Parathyroid adenoma (tissue), 2 donors: ENCODE results near the gene NLGN4Y.

Source experiments
- H2AFZ ChIP-seq: fragments of 300-600 bp; sonication (generic); one replicate; pipeline ENCODE4 v1.7.0; 2017; ENCODE audit warnings: antibody characterized with exemption, mild to moderate bottlenecking
- H3K27ac ChIP-seq: fragments of 300-600 bp; sonication (generic); one replicate; pipeline ENCODE4 v1.7.0; 2017
- H3K27me3 ChIP-seq: fragments of 300-600 bp; sonication (generic); one replicate; pipeline ENCODE4 v1.7.0; 2017; ENCODE audit warnings: low read length; ENCODE audit not compliant: control insufficient read depth, insufficient read depth
- H3K36me3 ChIP-seq: fragments of 300-600 bp; sonication (generic); one replicate; pipeline ENCODE4 v1.7.0; 2017; ENCODE audit warnings: low read length; ENCODE audit not compliant: control insufficient read depth, insufficient read depth
- H3K4me1 ChIP-seq: fragments of 300-600 bp; sonication (generic); one replicate; pipeline ENCODE4 v1.7.0; 2017; ENCODE audit warnings: control low read depth
- H3K4me2 ChIP-seq: fragments of 300-600 bp; sonication (generic); one replicate; pipeline ENCODE4 v1.7.0; 2017; ENCODE audit warnings: low read length
- H3K4me3 ChIP-seq: fragments of 300-600 bp; sonication (generic); one replicate; pipeline ENCODE4 v1.7.0; 2017; ENCODE audit warnings: low read depth, low read length
- H3K79me2 ChIP-seq: fragments of 300-600 bp; sonication (generic); one replicate; pipeline ENCODE4 v1.7.0; 2017; ENCODE audit warnings: control low read depth
- H3K9ac ChIP-seq: fragments of 300-600 bp; sonication (generic); one replicate; pipeline ENCODE4 v1.7.0; 2017; ENCODE audit warnings: mild to moderate bottlenecking
- H3K9me3 ChIP-seq: fragments of 300-600 bp; sonication (generic); one replicate; pipeline ENCODE4 v1.7.0; 2017; ENCODE audit warnings: low read length; ENCODE audit not compliant: control insufficient read depth
- TF ChIP-seq, protein P1 (sequence below): fragments of 300-600 bp; sonication (generic); IDR thresholded peaks from one replicate; pipeline ENCODE4 v1.7.0; 2017; ENCODE audit warnings: antibody characterized with exemption, mild to moderate bottlenecking
- donor health status: primary hyperparathyroidism.

Gene NLGN4Y

DNA sequence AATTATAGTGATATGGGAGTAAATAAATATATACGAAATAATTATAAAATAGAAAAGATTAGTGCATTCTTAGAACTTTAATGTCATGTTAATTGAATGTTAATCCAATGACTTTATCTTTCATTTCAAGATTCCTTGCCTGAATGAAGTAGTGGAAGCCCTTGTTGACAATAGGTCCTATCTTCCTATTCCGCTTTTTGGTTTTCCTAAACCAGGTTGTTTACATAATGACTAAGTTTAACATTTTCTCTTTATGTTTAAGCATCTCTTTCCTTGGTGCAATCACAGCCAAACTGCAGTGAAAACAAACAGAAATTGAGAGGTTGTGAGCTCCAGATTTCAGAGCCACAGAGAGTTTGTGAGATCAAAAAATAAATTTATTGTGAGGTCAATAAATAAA lies 109.4 kb downstream of the NLGN4Y start:
- Histone ChIP-seq H3K4me1 (no peaks in the 10 kb centered on the region), H3K4me3 (no peak overlapping the region), H2AFZ (no peak overlapping the region), H3K27ac (no peak overlapping the region), H3K79me2 (no peaks in the 10 kb centered on the region), H3K4me2 (no peak overlapping the region), H3K36me3 (no peaks in the 10 kb centered on the region), H3K9me3 (no peaks in the 10 kb centered on the region), H3K27me3 (no peaks in the 10 kb centered on the region), H3K9ac (no peak overlapping the region)
- TF ChIP-seq, protein P1, sequence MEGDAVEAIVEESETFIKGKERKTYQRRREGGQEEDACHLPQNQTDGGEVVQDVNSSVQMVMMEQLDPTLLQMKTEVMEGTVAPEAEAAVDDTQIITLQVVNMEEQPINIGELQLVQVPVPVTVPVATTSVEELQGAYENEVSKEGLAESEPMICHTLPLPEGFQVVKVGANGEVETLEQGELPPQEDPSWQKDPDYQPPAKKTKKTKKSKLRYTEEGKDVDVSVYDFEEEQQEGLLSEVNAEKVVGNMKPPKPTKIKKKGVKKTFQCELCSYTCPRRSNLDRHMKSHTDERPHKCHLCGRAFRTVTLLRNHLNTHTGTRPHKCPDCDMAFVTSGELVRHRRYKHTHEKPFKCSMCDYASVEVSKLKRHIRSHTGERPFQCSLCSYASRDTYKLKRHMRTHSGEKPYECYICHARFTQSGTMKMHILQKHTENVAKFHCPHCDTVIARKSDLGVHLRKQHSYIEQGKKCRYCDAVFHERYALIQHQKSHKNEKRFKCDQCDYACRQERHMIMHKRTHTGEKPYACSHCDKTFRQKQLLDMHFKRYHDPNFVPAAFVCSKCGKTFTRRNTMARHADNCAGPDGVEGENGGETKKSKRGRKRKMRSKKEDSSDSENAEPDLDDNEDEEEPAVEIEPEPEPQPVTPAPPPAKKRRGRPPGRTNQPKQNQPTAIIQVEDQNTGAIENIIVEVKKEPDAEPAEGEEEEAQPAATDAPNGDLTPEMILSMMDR: no peak

DNA sequence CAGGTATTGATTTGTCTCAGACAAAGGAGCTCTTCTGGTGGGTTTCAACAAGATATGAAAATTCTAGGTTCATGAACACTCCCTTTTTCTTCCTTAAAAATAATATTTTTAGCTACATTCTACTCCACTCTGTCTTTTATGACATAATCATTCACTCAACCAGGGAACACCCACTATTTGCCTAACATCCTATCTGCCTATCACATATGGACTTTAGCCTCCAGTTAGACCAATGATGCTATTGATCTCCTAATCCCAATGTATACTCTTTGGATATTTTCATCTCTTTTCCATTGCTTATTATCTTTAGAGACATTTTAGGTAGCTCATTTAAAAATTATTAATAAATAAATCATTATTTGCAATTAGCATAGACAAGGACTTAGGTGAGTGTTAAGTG lies 110.6 kb downstream of the NLGN4Y start:
- Histone ChIP-seq H3K36me3 (no peaks in the 10 kb centered on the region), H3K27me3 (no peaks in the 10 kb centered on the region), H3K79me2 (no peaks in the 10 kb centered on the region)

GRCh38 chrY:14637551-14637950 lies 113.2 kb downstream of the NLGN4Y start:
- Histone ChIP-seq H3K4me1 (no peaks in the 10 kb centered on the region), H2AFZ (no peak overlapping the region), H3K36me3 (no peaks in the 10 kb centered on the region), H3K27me3 (no peaks in the 10 kb centered on the region), H3K27ac (no peak overlapping the region), H3K9me3 (no peaks in the 10 kb centered on the region), H3K9ac (no peak overlapping the region), H3K79me2 (no peaks in the 10 kb centered on the region), H3K4me2 (no peak overlapping the region), H3K4me3 (no peak overlapping the region)
- TF ChIP-seq, protein P1: no peak

More for the DNA sequence above, 110.6 kb downstream of the NLGN4Y start:
- H2AFZ ChIP-seq: no peak overlapping the region
- H3K4me2 ChIP-seq: no peak overlapping the region
- H3K4me3 ChIP-seq: no peak overlapping the region
- H3K9ac ChIP-seq: no peak overlapping the region
- H3K27ac ChIP-seq: no peak overlapping the region
- H3K4me1 ChIP-seq: no peaks in the 10 kb centered on the region
- TF ChIP-seq, protein P1: no peak
- H3K9me3 ChIP-seq: no peaks in the 10 kb centered on the region

GRCh38 chrY:14641853-14642252 lies 117.5 kb downstream of the NLGN4Y start:
- H3K27ac ChIP-seq: no peak overlapping the region
- H3K4me2 ChIP-seq: no peak overlapping the region
- H3K36me3 ChIP-seq: no peaks in the 10 kb centered on the region
- H3K9ac ChIP-seq: no peak overlapping the region
- no peaks in the 10 kb centered on the region for H3K27me3 ChIP-seq
- H2AFZ ChIP-seq: no peak overlapping the region
- H3K9me3 ChIP-seq: no peaks in the 10 kb centered on the region
- H3K4me3 ChIP-seq: no peak overlapping the region
- no peaks in the 10 kb centered on the region for H3K79me2 ChIP-seq
- no peaks in the 10 kb centered on the region for H3K4me1 ChIP-seq
- TF ChIP-seq, protein P1: no peak

- H3K4me2 ChIP-seq: no peak overlapping the region
- no peak overlapping the region for H3K9ac ChIP-seq
- no peak overlapping the region for H2AFZ ChIP-seq
- no peak overlapping the region for H3K27ac ChIP-seq
- no peaks in the 10 kb centered on the region for H3K36me3 ChIP-seq
- TF ChIP-seq, protein P1: no peak
- H3K4me1 ChIP-seq: no peaks in the 10 kb centered on the region
- H3K79me2 ChIP-seq: no peaks in the 10 kb centered on the region
- no peaks in the 10 kb centered on the region for H3K9me3 ChIP-seq
- H3K4me3 ChIP-seq: no peak overlapping the region
- H3K27me3 ChIP-seq: no peaks in the 10 kb centered on the region
Measured at GRCh38 chrY:14644157-14644952, 120.0 kb downstream of the NLGN4Y start.
